GM19438 (cell line): ENCODE data around the gene GLO1.

ENCODE experiments used
- ATAC-seq: cut with Tn5 transposase; IDR thresholded peaks from one replicate; pipeline ENCODE4 v1.9.1; 2021; ENCODE audit warnings: low read depth; ENCODE audit not compliant: unreplicated experiment

The GLO1 gene

GRCh38 chr6:38702558-38703397 is at the start of gene GLO1:
GLO1 (minus strand) TSS chr6:38703145; CDS start chr6:38703054, 91 bp downstream.
- peak; percentile 97 for ATAC-seq

- no peak for ATAC-seq
Observed at GRCh38 chr6:38750968-38751615, 48.1 kb upstream of the GLO1 start.

GRCh38 chr6:38749473-38749872 is 46.5 kb upstream of the GLO1 start:
- ATAC-seq: no peak

GRCh38 chr6:38739532-38739931 is 36.6 kb upstream of the GLO1 start:
- ATAC-seq: no peak

- ATAC-seq: no peak
Observed at GRCh38 chr6:38738261-38738660, 35.3 kb upstream of the GLO1 start.

- no peak for ATAC-seq
Observed at GRCh38 chr6:38736951-38737350, 34.0 kb upstream of the GLO1 start.

- ATAC-seq: no peak
Observed at GRCh38 chr6:38730140-38730862, 27.4 kb upstream of the GLO1 start.

GRCh38 chr6:38728203-38728602 is 25.3 kb upstream of the GLO1 start:
- no peak for ATAC-seq

GRCh38 chr6:38725414-38726183 is 22.7 kb upstream of the GLO1 start:
- peak; percentile 72 for ATAC-seq

GRCh38 chr6:38724343-38724742 is 21.4 kb upstream of the GLO1 start:
- ATAC-seq: no peak

GRCh38 chr6:38723783-38724182 is 20.8 kb upstream of the GLO1 start:
- no peak for ATAC-seq

- no peak for ATAC-seq
Observed at GRCh38 chr6:38722727-38723334, 19.9 kb upstream of the GLO1 start.

- no peak for ATAC-seq
Observed at GRCh38 chr6:38722038-38722437, 19.1 kb upstream of the GLO1 start.

- no peak for ATAC-seq
Observed at GRCh38 chr6:38720295-38720694, 17.4 kb upstream of the GLO1 start.

- no peak for ATAC-seq
Observed at GRCh38 chr6:38719358-38719757, 16.4 kb upstream of the GLO1 start.

GRCh38 chr6:38716825-38717224 is 13.9 kb upstream of the GLO1 start:
- no peak for ATAC-seq

- no peak for ATAC-seq
Observed at GRCh38 chr6:38715016-38715689, 12.2 kb upstream of the GLO1 start, which contains the start of gene DNAH8. DNAH8 (plus strand) TSS chr6:38715311; CDS start chr6:38722810, 7,499 bp downstream.

- ATAC-seq: no peak
Observed at GRCh38 chr6:38714239-38715015, 11.5 kb upstream of the GLO1 start.

GRCh38 chr6:38713812-38714211 is 10.9 kb upstream of the GLO1 start:
- ATAC-seq: no peak
